Stimulated activated CD8-positive, alpha-beta memory T cell treated with anti-CD3 and anti-CD28 coated beads, Interleukin-4, amount 100 ng/mL, for 1 hour (primary cell): ENCODE results near the gene BAG5.
A peak's percentile ranks its signal among the peaks of the same experiment; 100 is the strongest.

ENCODE experiments used
- DNase-seq, 2 donors: peaks; one replicate each; pipeline ENCODE4 v3.0.0-alpha.2; 2020; ENCODE audit warnings: low read depth in 2 of 2, low spot score in 1 of 2

Gene BAG5

GRCh38 chr14:103535891-103536565, 26.4 kb downstream of the BAG5 start:
- no peak for DNase-seq

- no peak for DNase-seq
Observed at GRCh38 chr14:103535081-103535890, 27.2 kb downstream of the BAG5 start.

GRCh38 chr14:103534576-103535061, 27.8 kb downstream of the BAG5 start:
- no peak for DNase-seq

DNA sequence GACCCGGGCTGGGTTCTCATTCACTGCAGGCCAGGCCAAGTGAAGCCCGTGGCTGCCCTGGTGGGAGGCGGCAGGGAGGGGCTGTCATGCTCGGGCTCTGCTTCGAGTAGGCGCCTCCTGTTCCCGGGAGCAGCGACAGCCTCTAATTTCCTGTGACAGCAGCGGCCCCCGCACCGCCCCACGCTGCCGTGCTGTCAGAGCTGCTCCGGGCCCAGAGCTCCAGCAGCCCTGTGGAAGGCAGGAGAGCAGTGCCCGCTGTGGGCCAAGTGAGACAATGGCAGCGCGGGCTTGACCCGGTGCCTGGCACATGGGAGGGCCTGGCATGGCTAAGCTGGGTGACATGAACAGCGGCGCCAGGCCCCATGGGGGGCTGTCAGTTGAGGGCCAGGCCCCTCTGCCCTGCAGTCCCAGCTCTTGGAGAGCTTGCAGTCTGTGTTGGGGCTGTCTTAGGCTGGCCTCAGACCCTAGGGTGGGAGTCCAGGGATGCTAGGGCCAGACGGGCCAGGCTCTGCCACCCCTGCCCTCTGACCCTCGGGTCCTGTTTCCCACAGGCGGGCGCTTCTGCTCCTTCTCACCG, 28.4 kb downstream of the BAG5 start:
- no peak for DNase-seq

GRCh38 chr14:103533137-103533998, 29.1 kb downstream of the BAG5 start:
- DNase-seq, result no peak

GRCh38 chr14:103532216-103533136, 30.0 kb downstream of the BAG5 start:
- DNase-seq, result no peak

DNA sequence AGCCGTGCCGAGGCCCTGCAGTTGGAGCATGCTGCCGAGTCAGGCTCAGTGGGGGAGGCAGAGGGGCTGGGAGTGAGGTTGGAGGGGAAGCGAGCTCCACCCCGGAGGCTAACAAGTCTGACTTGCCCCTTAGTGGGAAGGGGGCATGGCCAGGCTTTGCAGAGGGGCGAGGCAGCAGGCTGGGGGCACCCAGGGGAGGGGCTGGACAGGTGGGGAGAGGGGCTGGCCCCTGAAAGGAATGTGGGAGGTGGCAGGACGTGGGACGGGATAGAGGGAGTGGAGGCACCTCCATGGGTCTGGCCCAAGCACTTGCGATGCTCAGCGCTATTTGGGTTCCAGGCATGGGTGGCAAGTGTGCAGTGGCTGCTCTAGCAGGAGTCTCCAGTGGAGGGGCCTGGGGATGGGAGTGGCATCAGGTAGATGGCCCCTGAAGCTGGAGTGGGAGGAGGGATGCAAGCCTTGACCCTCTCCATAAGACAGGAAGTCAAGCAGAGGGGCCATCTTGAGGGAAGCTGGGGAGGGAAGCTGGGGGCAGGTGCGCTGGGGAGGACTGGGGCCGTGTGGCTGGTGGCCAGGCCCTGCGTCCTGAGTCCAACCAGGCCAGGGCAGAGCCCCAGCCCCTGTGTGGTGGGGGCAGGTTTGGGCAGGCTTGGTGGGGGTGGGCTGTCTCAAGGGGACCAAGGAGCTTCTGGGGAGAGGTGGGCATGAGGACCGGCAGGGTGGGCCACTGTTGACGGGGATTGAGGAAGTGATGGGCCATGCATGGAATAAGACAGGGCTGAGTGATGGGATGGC, 30.8 kb downstream of the BAG5 start:
- DNase-seq, result no peak

DNA sequence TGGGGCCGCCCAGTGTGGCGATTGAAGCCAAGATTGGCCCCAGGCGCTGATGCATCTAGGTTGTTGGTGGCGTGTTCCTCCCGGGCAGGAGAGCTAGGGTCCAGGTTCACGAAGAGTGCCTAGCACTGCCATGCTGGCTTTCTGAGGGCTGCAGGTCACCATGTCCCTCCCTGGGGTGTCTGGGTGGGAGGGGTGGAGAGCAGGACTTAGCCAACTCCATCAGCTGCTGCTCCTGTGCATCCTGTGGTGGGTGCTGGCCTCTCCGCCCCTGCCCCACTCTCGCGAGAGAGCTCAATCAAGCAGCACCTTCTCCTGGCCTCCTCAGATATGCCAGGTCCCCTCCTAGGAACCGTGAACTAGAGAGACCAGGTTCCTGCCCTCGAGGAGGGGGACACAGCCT, 31.6 kb downstream of the BAG5 start:
- DNase-seq, result no peak

GRCh38 chr14:103530390-103530789, 32.1 kb downstream of the BAG5 start:
- no peak for DNase-seq

GRCh38 chr14:103529383-103530365, 32.8 kb downstream of the BAG5 start:
- DNase-seq, result no peak

GRCh38 chr14:103528587-103529382, 33.7 kb downstream of the BAG5 start, which contains the start of gene TRMT61A:
TSS of gene TRMT61A (plus strand) at chr14:103529196. CDS start at chr14:103529979, 783 bp downstream.
- DNase-seq, result peak; percentile 55 to 61

- DNase-seq, result no peak
Observed at GRCh38 chr14:103528146-103528586, 34.3 kb downstream of the BAG5 start.

DNA sequence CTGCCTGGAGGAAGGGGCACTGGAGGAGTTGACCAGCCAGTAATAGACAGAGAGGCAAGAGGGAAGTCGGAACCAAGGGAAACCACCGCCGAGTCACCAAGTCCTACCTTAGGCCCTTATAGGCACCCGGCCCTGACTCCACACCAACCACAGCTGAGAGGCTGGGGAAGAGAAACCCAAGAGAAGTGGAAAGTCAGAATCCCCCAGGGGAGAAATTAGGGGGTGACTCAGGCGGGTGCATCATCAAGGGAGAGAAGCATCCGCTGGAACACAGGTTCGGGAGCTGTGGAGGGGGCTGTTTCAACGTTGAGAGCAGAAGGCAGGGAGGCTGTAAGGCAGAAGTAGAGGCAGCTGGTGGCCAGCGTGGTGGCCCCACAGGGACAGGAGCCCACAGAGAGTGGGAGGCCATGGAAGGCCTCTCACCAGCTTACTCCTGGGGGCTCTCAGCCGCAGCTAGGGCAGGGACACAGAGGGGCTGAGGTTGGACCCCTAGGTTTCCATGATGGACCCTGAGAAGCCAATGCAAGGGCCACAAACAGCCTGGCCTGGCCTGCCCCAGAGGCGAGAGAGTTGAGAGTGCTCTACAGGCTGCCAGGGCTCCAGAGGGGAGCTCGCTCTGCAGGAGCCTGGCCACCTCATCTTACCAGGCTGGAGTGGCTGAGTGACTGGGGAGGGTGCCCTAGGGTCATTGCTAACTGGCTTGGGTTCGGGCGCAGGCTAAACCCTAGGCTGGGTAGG, 34.9 kb downstream of the BAG5 start:
- no peak for DNase-seq

DNA sequence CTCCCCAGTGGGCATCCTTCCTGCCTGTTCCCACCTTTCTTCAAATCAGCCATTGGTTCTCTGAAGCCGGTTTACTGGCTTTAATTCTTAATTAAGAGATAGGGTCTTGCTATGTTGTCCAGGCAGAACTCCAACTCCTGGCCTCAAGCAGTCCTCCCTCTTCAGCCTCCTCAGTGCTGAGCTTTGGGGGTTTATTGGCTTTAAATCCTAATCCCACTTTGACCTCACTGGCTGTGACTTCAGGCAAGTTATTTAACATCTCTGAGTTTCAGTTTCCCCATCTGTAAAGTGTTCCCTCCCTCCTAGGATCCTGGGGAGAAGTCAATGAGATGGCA, 35.6 kb downstream of the BAG5 start:
- DNase-seq, result no peak

- DNase-seq, result no peak
Observed at GRCh38 chr14:103526247-103526913, 36.1 kb downstream of the BAG5 start.
